SK-N-SH treated with all-trans-retinoic acid at 6 μM for 48 hours (cell line): Measurements from ENCODE around the gene FILIP1.
"Not testable (repeated sequence)": the region's sequence is repeated elsewhere in the genome, so short reads cannot be mapped to it uniquely, and the experiment has no call there.

Experiments
- ATAC-seq: fragments of 200-7000 bp; cut with Tn5 transposase; 3 replicates; pipeline ENCODE4 v1.9.1; 2020; ENCODE audit warnings: mild to moderate bottlenecking, moderate library complexity
- ARNTL ChIP-seq: fragments of 450-650 bp; formaldehyde crosslinking; IDR thresholded peaks from 2 replicates; pipeline ENCODE4 v1.5.0; 2020; ENCODE audit warnings: low read depth, mild to moderate bottlenecking, moderate library complexity, borderline replicate concordance
- BACH2 ChIP-seq: fragments of 250-450 bp; sonication (Bioruptor Pico); IDR thresholded peaks from 2 replicates; pipeline ENCODE4 v1.9.0; 2021; ENCODE audit warnings: mild to moderate bottlenecking, borderline replicate concordance
- CSDC2 ChIP-seq: fragments of 250-450 bp; sonication (Bioruptor Pico); IDR thresholded peaks from 2 replicates; pipeline ENCODE4 v1.5.0; 2020; ENCODE audit warnings: mild to moderate bottlenecking, moderate library complexity
- CSRNP3 ChIP-seq: fragments of 250-450 bp; sonication (Bioruptor Pico); IDR thresholded peaks from 2 replicates; pipeline ENCODE4 v1.5.1; 2021; ENCODE audit warnings: mild to moderate bottlenecking, moderate library complexity
- ESRRG ChIP-seq: fragments of 250-450 bp; sonication (Bioruptor Pico); IDR thresholded peaks from 2 replicates; pipeline ENCODE4 v1.6.1; 2021; ENCODE audit warnings: mild to moderate bottlenecking
- GLIS3 ChIP-seq: fragments of 250-450 bp; sonication (Bioruptor Pico); IDR thresholded peaks from 2 replicates; pipeline ENCODE4 v1.5.0; 2020; ENCODE audit warnings: mild to moderate bottlenecking, moderate library complexity
- ISL1 ChIP-seq: fragments of 250-450 bp; sonication (Bioruptor Pico); IDR thresholded peaks from 2 replicates; pipeline ENCODE4 v2.1.2; 2022; ENCODE audit warnings: mild to moderate bottlenecking, moderate library complexity
- RARB ChIP-seq: fragments of 250-450 bp; sonication (Bioruptor Pico); IDR thresholded peaks from 2 replicates; pipeline ENCODE4 v1.8.0; 2021; ENCODE audit warnings: mild to moderate bottlenecking, moderate library complexity
- SNAI2 ChIP-seq: fragments of 250-450 bp; sonication (Bioruptor Pico); IDR thresholded peaks from 2 replicates; pipeline ENCODE4 v1.5.0; 2020; ENCODE audit warnings: mild to moderate bottlenecking, moderate library complexity
- TOX ChIP-seq: fragments of 250-450 bp; sonication (Bioruptor Pico); IDR thresholded peaks from 2 replicates; pipeline ENCODE4 v1.8.0; 2021; ENCODE audit warnings: mild to moderate bottlenecking, moderate library complexity, borderline replicate concordance
- ZC3H10 ChIP-seq: fragments of 250-450 bp; sonication (Bioruptor Pico); IDR thresholded peaks from 2 replicates; pipeline ENCODE4 v1.5.1; 2021; ENCODE audit warnings: mild to moderate bottlenecking, moderate library complexity
- ZFP3 ChIP-seq: fragments of 250-450 bp; sonication (Bioruptor Pico); IDR thresholded peaks from 2 replicates; pipeline ENCODE4 v1.5.0; 2020; ENCODE audit warnings: mild to moderate bottlenecking, moderate library complexity
- ZFP30 ChIP-seq: fragments of 450-650 bp; formaldehyde crosslinking; IDR thresholded peaks from 2 replicates; pipeline ENCODE4 v1.5.0; 2022; ENCODE audit warnings: mild to moderate bottlenecking, moderate library complexity
- ZNF565 ChIP-seq: fragments of 450-650 bp; formaldehyde crosslinking; conservative IDR thresholded peaks from 2 replicates; pipeline ENCODE4 v1.5.0; 2020; ENCODE audit warnings: low read depth, mild to moderate bottlenecking, moderate library complexity
- ZNF70 ChIP-seq: fragments of 450-650 bp; formaldehyde crosslinking; IDR thresholded peaks from 2 replicates; pipeline ENCODE4 v1.5.0; 2020; ENCODE audit warnings: mild to moderate bottlenecking, moderate library complexity
- ZNF8 ChIP-seq: fragments of 450-650 bp; formaldehyde crosslinking; IDR thresholded peaks from 2 replicates; pipeline ENCODE4 v1.5.0; 2020; ENCODE audit warnings: mild to moderate bottlenecking, moderate library complexity
- TF ChIP-seq, protein P1 (sequence below): fragments of 250-450 bp; sonication (Bioruptor Pico); IDR thresholded peaks from 2 replicates; pipeline ENCODE4 v1.8.0; 2021; ENCODE audit warnings: low read depth, mild to moderate bottlenecking, moderate library complexity, borderline replicate concordance
- TF ChIP-seq, protein P2 (sequence below): fragments of 250-450 bp; sonication (Bioruptor Pico); IDR thresholded peaks from 2 replicates; pipeline ENCODE4 v1.5.0; 2020; ENCODE audit warnings: mild to moderate bottlenecking, moderate library complexity
- TF ChIP-seq, protein P3 (sequence below): fragments of 250-450 bp; sonication (Bioruptor Pico); IDR thresholded peaks from 2 replicates; pipeline ENCODE4 v1.8.0; 2020; ENCODE audit warnings: mild to moderate bottlenecking, moderate library complexity, borderline replicate concordance
- TF ChIP-seq, protein P4 (sequence below): fragments of 250-450 bp; sonication (Bioruptor Pico); IDR thresholded peaks from 2 replicates; pipeline ENCODE4 v1.5.1; 2020; ENCODE audit warnings: low read depth, mild to moderate bottlenecking, moderate library complexity

FILIP1 gene

DNA sequence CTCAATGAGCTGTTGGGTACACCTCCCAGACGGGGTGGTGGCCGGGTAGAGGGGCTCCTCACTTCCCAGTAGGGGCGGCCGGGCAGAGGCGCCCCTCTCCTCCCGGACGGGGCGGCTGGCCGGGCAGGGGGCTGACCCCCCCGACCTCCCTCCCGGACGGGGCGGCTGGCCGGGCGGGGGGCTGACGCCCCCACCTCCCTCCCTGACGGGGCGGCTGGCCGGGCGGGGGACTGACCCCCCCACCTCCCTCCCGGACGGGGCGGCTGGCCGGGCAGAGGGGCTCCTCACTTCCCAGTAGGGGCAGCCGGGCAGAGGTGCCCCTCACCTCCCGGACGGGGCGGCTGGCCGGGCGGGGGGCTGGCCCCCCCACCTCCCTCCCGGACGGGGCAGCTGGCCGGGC is 52.1 kb downstream of the FILIP1 start:
- ATAC-seq: not testable (repeated sequence)

GRCh38 chr6:75438442-75439116 is 55.0 kb downstream of the FILIP1 start:
- no peak for ATAC-seq
- TF ChIP-seq ISL1 (CRISPR knock-in tag) (peak; percentile 65), ESRRG (no peak)
- TF ChIP-seq, all 23 proteins: peak for 1

GRCh38 chr6:75438013-75438431 is 55.6 kb downstream of the FILIP1 start:
- ATAC-seq: no peak
- TF ChIP-seq SNAI2 (CRISPR knock-in tag): no peak
- TF ChIP-seq, protein P1, sequence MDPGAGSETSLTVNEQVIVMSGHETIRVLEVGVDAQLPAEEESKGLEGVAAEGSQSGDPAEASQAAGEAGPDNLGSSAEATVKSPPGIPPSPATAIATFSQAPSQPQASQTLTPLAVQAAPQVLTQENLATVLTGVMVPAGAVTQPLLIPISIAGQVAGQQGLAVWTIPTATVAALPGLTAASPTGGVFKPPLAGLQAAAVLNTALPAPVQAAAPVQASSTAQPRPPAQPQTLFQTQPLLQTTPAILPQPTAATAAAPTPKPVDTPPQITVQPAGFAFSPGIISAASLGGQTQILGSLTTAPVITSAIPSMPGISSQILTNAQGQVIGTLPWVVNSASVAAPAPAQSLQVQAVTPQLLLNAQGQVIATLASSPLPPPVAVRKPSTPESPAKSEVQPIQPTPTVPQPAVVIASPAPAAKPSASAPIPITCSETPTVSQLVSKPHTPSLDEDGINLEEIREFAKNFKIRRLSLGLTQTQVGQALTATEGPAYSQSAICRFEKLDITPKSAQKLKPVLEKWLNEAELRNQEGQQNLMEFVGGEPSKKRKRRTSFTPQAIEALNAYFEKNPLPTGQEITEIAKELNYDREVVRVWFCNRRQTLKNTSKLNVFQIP (CRISPR knock-in tag): no peak
- no peak for TF ChIP-seq ZNF70 (CRISPR knock-in tag)
- no peak for TF ChIP-seq GLIS3 (CRISPR knock-in tag)

DNA sequence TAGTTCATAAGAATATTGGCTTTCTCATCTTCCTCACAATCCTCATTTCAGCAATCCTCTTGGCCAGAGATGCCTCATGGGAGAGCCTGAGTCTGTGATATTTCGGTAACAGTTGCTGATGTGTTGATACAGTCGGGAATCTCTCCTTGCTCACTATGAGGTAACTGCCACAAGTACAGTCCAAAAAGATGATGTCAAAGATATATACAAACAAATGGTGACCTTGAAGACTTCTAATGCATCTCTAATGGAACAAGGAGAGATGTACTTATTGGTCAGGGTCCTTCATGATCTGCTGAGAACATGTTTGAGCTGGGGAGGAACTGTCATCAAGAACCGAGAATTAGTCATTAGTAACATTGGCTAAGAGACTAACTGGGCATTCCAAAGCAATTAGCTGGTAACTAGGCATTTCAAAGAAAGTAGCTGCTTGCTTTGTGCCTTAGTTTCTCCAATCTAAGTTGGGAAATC is 56.1 kb downstream of the FILIP1 start:
- ATAC-seq: peak; percentile 53
- TF ChIP-seq ZFP30 (CRISPR knock-in tag) (no peak), ZNF8 (CRISPR knock-in tag) (no peak), SNAI2 (CRISPR knock-in tag) (0 out of 2 replicates have a peak, but pooled peaks have one; percentile 25)
- TF ChIP-seq, protein P2, sequence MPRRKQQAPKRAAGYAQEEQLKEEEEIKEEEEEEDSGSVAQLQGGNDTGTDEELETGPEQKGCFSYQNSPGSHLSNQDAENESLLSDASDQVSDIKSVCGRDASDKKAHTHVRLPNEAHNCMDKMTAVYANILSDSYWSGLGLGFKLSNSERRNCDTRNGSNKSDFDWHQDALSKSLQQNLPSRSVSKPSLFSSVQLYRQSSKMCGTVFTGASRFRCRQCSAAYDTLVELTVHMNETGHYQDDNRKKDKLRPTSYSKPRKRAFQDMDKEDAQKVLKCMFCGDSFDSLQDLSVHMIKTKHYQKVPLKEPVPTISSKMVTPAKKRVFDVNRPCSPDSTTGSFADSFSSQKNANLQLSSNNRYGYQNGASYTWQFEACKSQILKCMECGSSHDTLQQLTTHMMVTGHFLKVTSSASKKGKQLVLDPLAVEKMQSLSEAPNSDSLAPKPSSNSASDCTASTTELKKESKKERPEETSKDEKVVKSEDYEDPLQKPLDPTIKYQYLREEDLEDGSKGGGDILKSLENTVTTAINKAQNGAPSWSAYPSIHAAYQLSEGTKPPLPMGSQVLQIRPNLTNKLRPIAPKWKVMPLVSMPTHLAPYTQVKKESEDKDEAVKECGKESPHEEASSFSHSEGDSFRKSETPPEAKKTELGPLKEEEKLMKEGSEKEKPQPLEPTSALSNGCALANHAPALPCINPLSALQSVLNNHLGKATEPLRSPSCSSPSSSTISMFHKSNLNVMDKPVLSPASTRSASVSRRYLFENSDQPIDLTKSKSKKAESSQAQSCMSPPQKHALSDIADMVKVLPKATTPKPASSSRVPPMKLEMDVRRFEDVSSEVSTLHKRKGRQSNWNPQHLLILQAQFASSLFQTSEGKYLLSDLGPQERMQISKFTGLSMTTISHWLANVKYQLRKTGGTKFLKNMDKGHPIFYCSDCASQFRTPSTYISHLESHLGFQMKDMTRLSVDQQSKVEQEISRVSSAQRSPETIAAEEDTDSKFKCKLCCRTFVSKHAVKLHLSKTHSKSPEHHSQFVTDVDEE (CRISPR knock-in tag): no peak
- TF ChIP-seq, protein P3, sequence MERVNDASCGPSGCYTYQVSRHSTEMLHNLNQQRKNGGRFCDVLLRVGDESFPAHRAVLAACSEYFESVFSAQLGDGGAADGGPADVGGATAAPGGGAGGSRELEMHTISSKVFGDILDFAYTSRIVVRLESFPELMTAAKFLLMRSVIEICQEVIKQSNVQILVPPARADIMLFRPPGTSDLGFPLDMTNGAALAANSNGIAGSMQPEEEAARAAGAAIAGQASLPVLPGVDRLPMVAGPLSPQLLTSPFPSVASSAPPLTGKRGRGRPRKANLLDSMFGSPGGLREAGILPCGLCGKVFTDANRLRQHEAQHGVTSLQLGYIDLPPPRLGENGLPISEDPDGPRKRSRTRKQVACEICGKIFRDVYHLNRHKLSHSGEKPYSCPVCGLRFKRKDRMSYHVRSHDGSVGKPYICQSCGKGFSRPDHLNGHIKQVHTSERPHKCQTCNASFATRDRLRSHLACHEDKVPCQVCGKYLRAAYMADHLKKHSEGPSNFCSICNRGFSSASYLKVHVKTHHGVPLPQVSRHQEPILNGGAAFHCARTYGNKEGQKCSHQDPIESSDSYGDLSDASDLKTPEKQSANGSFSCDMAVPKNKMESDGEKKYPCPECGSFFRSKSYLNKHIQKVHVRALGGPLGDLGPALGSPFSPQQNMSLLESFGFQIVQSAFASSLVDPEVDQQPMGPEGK (CRISPR knock-in tag): no peak

GRCh38 chr6:75436869-75437268 is 56.7 kb downstream of the FILIP1 start:
- TF ChIP-seq ZNF565 (CRISPR knock-in tag) (no peak), ISL1 (CRISPR knock-in tag) (peak; percentile 52)
- peak; percentile 60 for ATAC-seq

- not testable (repeated sequence) for ATAC-seq
These were observed 60.8 kb downstream of the FILIP1 start for GRCh38 chr6:75432809-75433208.

- ATAC-seq: peak; percentile 91
- TF ChIP-seq CSDC2 (CRISPR knock-in tag) (peak; percentile 33; the same call in 1 of the 2 replicates), ARNTL (CRISPR knock-in tag) (no peak), ISL1 (CRISPR knock-in tag) (peak; percentile 71), CSRNP3 (CRISPR knock-in tag) (no peak), ZC3H10 (CRISPR knock-in tag) (no peak), ZNF8 (CRISPR knock-in tag) (no peak), ZFP30 (CRISPR knock-in tag) (no peak), ZFP3 (no peak), TOX (CRISPR knock-in tag) (no peak), BACH2 (no peak), ZNF565 (CRISPR knock-in tag) (no peak), RARB (CRISPR knock-in tag) (no peak)
- TF ChIP-seq, protein P4, sequence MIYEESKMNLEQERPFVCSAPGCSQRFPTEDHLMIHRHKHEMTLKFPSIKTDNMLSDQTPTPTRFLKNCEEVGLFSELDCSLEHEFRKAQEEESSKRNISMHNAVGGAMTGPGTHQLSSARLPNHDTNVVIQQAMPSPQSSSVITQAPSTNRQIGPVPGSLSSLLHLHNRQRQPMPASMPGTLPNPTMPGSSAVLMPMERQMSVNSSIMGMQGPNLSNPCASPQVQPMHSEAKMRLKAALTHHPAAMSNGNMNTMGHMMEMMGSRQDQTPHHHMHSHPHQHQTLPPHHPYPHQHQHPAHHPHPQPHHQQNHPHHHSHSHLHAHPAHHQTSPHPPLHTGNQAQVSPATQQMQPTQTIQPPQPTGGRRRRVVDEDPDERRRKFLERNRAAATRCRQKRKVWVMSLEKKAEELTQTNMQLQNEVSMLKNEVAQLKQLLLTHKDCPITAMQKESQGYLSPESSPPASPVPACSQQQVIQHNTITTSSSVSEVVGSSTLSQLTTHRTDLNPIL (CRISPR knock-in tag): 0 out of 2 replicates have a peak, but pooled peaks have one; percentile 13
- TF ChIP-seq, protein P3 (CRISPR knock-in tag): peak; percentile 69; the same call in 1 of the 2 replicates
- TF ChIP-seq, all 23 proteins: peak for 4
These were observed 62.2 kb downstream of the FILIP1 start for GRCh38 chr6:75431379-75431778.
